Activated naive CD4-positive, alpha-beta T cell treated with anti-CD3 and anti-CD28 coated beads, Interleukin-2, amount 50 U/mL, for 16 hours (primary cell): Measurements from ENCODE around the gene INAVA.
"Not testable (repeated sequence)": the region's sequence is repeated elsewhere in the genome, so short reads cannot be mapped to it uniquely, and the experiment has no call there.

Source experiments
- DNase-seq: peaks from one replicate; pipeline ENCODE4 v3.0.0-alpha.2; 2020

Gene INAVA

GRCh38 chr1:200923601-200924000 is 28.9 kb downstream of the INAVA start:
- no peak for DNase-seq

DNA sequence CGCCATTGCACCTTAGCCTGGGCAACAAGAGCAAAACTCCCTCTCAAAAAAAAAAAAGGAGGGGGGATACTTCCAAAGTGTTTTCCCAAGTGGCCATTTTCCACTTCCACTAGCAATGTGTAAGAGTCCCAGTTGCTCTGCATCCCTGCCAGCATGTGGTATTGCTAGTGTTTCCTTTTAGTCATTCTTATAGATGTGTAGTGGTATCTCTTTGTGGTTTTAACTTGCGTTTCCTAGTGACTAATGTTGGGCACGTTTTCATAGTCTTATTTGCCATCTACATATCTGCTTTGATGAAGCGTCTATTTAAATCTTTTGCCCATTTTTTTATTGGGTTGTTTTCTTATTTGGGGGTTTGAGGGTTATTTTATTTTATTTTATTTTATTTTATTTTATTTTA is 31.1 kb downstream of the INAVA start:
- DNase-seq: no peak

- DNase-seq: no peak
Observed at GRCh38 chr1:200929530-200930278, 35.0 kb downstream of the INAVA start.

GRCh38 chr1:200930285-200930684 is 35.6 kb downstream of the INAVA start:
- DNase-seq: not testable (repeated sequence)

DNA sequence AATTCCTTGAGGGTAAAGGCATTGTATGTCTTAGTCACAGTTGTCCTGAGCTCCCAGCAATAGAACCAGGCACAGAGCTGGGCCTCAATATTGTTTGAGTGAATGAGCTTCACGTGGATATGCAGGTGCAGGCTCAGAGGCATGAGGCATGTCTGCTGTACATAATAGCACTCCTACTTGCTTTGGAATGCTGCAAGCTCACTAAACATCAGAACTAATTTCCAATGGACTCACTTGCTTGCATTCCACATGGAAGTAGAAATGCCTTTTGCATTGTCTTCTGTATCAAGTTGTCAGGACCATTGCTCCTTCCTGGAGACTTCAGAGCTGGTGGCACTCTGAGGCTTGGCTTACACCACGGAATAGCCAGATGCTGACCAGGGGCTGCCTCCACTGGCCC is 37.1 kb downstream of the INAVA start:
- DNase-seq: no peak

- no peak for DNase-seq
Observed at GRCh38 chr1:200934676-200935245, 40.1 kb downstream of the INAVA start.

DNA sequence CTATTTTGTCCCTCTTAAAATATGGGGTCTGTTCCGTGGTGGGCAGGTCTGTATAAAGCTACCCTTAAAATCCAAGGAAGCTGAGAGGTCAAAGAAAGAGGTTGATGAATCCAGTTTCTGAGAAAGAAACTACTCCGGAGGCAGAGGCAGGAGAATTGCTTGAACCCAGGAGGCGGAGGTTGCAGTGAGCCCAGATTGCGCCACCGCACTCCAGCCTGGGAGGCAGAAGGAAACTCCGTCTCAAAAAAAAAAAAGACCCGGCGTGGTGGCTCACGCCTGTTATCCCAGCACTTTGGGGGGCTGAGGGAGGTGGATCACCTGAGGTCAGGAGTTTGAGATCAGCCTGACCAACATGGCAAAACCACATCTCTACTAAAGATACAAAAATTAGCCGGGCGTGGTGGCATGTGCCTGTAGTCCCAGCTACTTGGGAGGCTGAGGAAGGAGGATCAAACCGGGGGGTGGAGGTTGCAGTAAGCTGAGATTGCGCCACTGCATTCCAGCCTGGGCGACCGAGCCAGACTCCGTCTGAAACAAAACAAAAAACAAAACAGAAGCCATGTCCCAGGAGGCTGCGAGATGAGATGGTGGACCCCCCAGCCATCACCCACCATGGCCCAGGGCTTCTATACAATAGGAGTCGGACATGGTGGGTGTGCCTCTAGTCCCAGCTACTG is 40.7 kb downstream of the INAVA start:
- DNase-seq: not testable (repeated sequence)

DNA sequence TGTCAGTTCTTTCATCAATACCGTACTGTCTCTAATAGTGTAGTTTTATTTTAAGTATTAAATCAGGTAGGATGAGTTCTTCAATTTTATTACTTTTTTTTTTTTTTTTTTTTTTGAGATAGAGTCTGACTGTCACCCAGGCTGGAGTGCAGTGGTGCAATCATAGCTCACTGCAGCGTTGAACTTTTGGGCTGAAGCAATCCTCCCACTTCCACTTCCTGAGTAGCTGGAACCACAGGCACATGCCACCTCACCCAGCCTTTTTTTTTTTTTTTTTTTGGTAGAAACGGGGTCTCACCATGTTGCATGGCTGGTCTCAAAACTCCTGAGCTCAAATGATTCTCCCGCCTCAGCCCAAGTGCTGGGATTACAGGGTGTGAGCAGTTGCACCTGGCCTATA is 44.3 kb downstream of the INAVA start:
- DNase-seq: no peak

DNA sequence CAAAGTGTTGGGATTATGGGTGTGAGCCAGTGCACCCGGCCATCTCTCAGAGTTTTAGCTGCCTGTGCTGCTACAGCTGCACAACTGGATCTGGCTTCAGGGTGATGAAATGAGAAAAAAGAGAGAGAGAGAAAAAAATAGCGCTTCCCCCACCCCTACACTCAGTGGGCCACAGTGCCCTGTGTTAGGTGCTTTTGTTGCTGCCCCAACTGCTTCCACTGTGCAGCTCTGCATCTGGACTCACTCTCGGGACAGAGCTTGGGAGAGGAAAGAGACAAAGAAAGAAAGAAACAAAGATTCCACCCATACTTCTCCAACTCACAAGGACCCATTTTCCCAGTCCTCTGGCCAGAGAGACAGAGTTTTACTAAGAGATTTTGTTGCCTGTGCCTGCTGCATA is 50.4 kb downstream of the INAVA start:
- DNase-seq: no peak

DNA sequence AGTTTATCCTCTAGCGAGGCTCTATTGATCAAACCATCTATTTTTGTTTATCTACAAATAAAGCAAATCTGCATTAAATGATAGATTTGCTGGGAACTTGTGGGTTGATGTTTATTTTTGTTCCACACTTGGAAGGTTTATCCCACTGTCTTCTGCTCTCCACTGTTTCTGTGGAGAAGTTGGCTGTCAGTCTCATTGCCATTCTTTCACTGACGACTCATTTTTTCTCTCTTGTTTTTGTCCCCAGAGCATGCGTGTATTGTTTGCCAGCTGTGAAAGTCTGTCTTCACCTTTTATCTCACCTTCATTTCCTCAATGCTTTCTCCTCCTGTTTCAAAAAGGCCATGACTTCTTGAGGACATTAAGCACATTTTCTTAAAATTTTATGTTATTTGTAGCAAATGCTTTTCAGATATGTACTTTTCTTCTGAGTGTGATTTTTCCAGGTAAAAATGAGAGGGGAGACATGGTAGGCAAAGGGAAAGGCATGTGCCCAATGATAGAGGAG is 52.4 kb downstream of the INAVA start:
- DNase-seq: no peak

- no peak for DNase-seq
Observed at GRCh38 chr1:200949626-200950025, 54.9 kb downstream of the INAVA start.

DNA sequence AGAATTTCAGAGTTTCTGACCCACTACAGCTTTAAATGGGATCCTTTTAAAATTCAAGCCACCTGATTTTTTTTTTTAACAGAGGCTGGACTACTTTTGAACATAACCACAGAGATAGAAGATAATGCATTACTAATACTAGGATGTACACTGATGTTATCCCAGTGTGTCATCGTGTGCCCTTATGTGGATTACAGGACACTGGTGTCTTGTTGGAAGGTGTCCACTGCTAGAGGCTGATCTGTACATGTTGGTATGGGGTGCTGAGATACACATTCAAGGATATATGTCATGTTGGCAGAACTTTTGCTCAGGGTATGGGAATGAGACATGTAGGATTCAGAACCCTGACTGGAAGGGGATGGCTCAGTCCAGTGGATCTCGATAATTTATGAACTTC is 56.3 kb downstream of the INAVA start:
- DNase-seq: no peak

GRCh38 chr1:200954434-200954833 is 59.7 kb downstream of the INAVA start:
- no peak for DNase-seq

DNA sequence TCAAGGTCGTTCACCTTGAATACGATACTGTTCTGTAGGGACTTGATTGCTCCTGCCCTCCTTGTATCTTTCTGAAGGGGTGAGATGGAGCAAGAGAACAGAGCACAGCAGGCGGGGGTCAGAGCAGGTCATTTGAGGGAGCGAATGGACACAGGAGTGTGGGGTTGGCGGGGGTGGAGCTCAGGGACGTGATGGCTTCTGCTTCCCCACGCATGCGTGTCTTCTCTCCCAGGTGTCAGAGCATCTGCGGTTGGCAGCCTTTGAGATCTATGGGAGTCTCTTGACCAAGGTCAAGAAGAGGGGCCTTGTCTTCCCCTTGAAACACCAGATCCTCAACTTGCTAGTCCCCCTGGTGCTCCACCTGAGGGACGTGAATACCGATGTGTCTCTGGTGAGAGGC is 63.9 kb downstream of the INAVA start:
- no peak for DNase-seq

GRCh38 chr1:200959411-200959921 is 64.8 kb downstream of the INAVA start:
- no peak for DNase-seq

DNA sequence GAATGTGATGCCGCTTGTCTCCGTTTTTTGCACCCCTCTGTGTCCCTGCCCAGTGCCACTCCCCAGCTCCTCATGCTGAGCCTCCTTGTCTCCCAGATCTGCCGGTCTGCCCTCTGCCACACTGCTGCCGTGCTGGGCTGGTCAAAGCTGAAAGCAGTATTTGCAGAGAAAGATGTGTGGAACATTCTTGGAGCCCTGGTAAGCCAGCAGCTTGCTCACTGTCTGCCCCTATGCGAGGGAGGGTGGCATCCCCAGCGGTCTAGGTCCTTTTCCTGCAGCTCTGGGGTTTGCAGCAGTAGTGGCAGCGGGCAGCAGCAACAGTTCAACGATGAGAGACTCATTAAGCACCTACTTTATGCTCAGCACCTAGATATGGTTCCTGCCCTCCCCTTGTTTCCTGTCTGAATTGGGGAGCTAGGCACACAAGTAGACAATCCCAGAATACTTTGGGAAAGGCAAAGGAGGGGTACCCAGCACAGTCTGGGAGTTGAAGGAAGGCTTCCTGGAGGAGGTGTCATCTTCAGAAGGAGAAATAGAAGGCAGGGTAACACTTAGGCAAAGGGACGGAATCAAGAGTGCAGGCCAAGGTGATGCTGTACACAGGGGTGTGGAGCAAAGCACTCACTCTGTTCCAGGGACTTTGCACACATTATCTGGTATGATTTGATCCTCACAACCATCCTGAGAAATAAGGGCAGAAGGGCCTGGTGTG is 65.7 kb downstream of the INAVA start:
- DNase-seq: no peak

- DNase-seq: no peak
Observed at GRCh38 chr1:200960948-200961340, 66.2 kb downstream of the INAVA start.

DNA sequence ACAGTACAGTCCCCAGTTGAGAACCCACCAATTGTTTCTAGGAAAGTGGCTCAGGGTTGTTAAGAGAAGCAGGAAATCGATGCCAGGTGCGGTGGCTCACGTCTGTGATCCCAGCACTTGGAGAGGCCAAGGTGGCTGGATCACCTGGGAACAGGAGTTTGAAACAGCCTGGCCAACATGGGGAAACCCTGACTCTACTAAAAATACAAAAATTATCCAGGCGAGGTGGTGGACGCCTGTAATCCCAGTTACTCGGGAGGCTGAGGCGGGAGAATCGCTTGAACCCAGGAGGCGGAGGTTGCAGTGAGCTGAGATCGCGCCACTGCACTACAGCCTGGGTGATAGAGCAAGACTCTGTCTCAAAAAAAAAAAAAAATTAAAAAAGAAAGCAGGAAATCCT is 67.5 kb downstream of the INAVA start:
- not testable (repeated sequence) for DNase-seq

DNA sequence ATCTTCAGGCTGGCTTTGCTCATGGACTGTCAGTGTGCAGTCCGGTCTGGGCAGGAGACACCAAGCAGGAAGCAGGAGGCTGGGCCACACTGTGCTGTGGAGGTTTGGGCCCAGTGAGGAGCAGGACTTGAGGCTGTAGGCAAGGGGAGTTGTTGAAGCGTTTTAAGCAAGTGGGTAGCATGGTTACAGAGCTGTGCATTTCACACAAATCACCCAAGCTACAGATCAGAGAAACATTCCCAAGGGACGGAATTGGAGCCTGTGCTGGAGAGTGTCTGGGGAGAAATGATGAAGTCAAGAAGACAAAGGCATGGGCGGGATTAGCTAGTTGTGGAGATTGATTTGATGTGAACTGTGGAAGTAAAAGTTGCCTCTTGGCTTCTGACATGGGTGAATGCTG is 67.9 kb downstream of the INAVA start:
- DNase-seq: no peak

DNA sequence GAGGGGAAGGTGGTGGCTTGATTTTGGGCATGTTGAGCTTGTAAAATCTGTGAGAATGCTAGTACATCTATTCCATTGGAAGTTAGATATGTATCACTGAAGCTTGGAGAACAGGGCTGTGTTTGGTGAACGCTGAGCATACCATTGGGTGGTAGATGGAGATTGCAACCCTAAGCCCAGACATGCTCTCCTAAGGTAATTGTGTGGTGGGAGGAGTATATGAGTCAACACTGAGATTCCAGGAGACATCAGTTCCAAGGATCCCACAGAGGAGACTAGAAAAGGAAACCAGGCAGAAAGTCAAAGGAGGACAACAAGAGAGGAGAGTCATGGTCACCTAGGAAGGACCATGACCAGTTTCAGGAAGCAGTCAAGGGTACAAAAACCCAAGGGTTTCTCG is 68.4 kb downstream of the INAVA start:
- no peak for DNase-seq

GRCh38 chr1:200963888-200964287 is 69.2 kb downstream of the INAVA start:
- not testable (repeated sequence) for DNase-seq
